ENCODE results near the gene NUDCD2.

The NUDCD2 gene

DNA sequence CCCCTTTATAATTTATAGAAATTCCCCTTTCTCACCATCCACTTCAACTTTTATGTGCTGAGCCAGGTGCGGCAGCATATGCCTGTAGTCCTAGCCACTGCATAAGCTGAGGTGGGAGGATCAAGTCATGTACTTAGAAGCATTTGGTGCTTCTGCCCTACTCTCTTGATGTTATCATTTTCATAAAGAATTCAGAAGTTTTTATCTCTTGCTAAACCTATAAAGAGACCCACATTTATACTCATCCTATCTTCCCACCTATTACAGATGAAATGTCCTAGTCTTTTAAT, 19.0 kb upstream of the NUDCD2 start:
- no peak overlapping the region for H3K4me3 ChIP-seq (ENCODE audit: low read length)
- no peak overlapping the region for H3K4me2 ChIP-seq (ENCODE audit: low read depth, low read length)
- H3K9me2 ChIP-seq (replicated peaks; ENCODE audit: insufficient read depth, low read length): no peaks in the 10 kb centered on the region
- DNase-seq: no peak
- no peak for TF ChIP-seq EZH2 (optimal IDR thresholded peaks at IDR 0.05; ENCODE audit: low read depth, low read length)
- TF ChIP-seq EZH2phosphoT487 (IDR thresholded peaks at IDR 0.05; ENCODE audit: low read length): no peak
- TF ChIP-seq CTCF (IDR thresholded peaks at IDR 0.05; ENCODE audit: low read length): no peak
- no peaks in the 10 kb centered on the region for H4K20me1 ChIP-seq (ENCODE audit: insufficient read depth, low read length)
- H3K36me3 ChIP-seq (replicated peaks; ENCODE audit: insufficient read depth, low read length): peaks cover 9% of the 10 kb centered on the region
- H3K27ac ChIP-seq (ENCODE audit: low read length): no peak overlapping the region
- H3K4me1 ChIP-seq (ENCODE audit: low read length): no peaks in the 10 kb centered on the region
- H3K79me2 ChIP-seq (ENCODE audit: low read length): no peaks in the 10 kb centered on the region
- no peak overlapping the region for H2AFZ ChIP-seq (ENCODE audit: low read length)
- H3K27me3 ChIP-seq (replicated peaks; ENCODE audit: insufficient read depth, low read length): no peaks in the 10 kb centered on the region
- H3K9me3 ChIP-seq (replicated peaks; ENCODE audit: insufficient read depth, low read length): no peaks in the 10 kb centered on the region
- H3F3A ChIP-seq (ENCODE audit: insufficient read depth, low read length): no peaks in the 10 kb centered on the region; the same call in 1 of the 2 replicates
- H3K9ac ChIP-seq (ENCODE audit: low read length): no peak overlapping the region

DNA sequence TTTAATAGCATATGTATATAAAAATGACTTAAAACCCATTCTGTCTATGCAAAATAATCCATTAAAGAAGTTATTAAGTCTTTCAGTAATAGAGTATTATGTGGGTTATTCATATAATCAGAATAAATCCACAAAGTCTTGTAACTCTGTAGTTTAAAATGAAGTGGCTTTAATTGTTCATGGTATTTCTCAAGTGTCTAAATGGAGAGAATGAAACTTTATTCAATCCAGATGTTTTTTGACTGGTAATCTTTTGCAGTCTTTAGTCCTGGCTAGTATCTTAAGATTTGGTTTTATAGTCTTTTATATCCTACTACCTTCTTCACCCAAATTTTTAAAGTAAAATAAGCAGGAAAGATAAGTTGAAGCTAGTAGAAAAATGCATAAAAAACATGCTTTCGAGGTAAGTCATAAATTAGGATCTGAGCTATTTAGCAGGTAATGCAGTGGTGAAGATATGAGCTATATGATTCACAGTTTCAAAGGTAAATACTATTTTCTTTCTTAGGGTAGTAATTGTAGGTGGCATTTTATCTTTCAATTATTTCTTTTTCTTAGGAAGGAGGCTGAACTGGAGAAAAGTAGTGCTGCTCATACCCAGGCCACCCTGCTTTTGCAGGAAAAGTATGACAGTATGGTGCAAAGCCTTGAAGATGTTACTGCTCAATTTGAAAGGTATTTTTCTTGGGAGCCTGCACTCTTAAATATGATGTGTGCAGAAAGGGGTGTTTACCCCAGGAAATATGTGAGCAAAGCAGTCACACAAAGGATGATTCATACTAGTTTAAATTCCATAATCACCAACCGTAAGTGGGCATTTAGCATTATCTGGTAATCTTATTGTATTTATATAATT, 18.5 kb upstream of the NUDCD2 start:
- Histone ChIP-seq H3F3A (ENCODE audit: insufficient read depth, low read length) (no peaks in the 10 kb centered on the region; the same call in none of the 2 replicates), H3K4me1 (ENCODE audit: low read length) (no peaks in the 10 kb centered on the region), H3K27ac (ENCODE audit: low read length) (no peak overlapping the region), H2AFZ (ENCODE audit: low read length) (no peak overlapping the region), H3K4me2 (ENCODE audit: low read depth, low read length) (no peak overlapping the region), H3K4me3 (ENCODE audit: low read length) (no peak overlapping the region), H3K9me2 (replicated peaks; ENCODE audit: insufficient read depth, low read length) (no peaks in the 10 kb centered on the region), H3K79me2 (ENCODE audit: low read length) (no peaks in the 10 kb centered on the region), H3K9me3 (replicated peaks; ENCODE audit: insufficient read depth, low read length) (no peaks in the 10 kb centered on the region), H3K36me3 (replicated peaks; ENCODE audit: insufficient read depth, low read length) (peaks cover 13% of the 10 kb centered on the region), H3K27me3 (replicated peaks; ENCODE audit: insufficient read depth, low read length) (no peaks in the 10 kb centered on the region), H3K9ac (ENCODE audit: low read length) (no peak overlapping the region), H4K20me1 (ENCODE audit: insufficient read depth, low read length) (no peaks in the 10 kb centered on the region)
- TF ChIP-seq EZH2phosphoT487 (IDR thresholded peaks at IDR 0.05; ENCODE audit: low read length): no peak
- no peak for TF ChIP-seq EZH2 (optimal IDR thresholded peaks at IDR 0.05; ENCODE audit: low read depth, low read length)
- TF ChIP-seq CTCF (IDR thresholded peaks at IDR 0.05; ENCODE audit: low read length): no peak
- no peak for DNase-seq

- no peak overlapping the region for H3K4me2 ChIP-seq (ENCODE audit: low read depth, low read length)
- no peak overlapping the region for H3K27ac ChIP-seq (ENCODE audit: low read length)
- H3K27me3 ChIP-seq (replicated peaks; ENCODE audit: insufficient read depth, low read length): no peaks in the 10 kb centered on the region
- H3F3A ChIP-seq (ENCODE audit: insufficient read depth, low read length): no peaks in the 10 kb centered on the region; the same call in 1 of the 2 replicates
- H4K20me1 ChIP-seq (ENCODE audit: insufficient read depth, low read length): no peaks in the 10 kb centered on the region
- H3K79me2 ChIP-seq (ENCODE audit: low read length): no peaks in the 10 kb centered on the region
- no peak overlapping the region for H2AFZ ChIP-seq (ENCODE audit: low read length)
- no peaks in the 10 kb centered on the region for H3K4me1 ChIP-seq (ENCODE audit: low read length)
- H3K9me2 ChIP-seq (replicated peaks; ENCODE audit: insufficient read depth, low read length): no peaks in the 10 kb centered on the region
- no peak for DNase-seq
- no peaks in the 10 kb centered on the region for H3K9me3 ChIP-seq (replicated peaks; ENCODE audit: insufficient read depth, low read length)
- no peak overlapping the region for H3K4me3 ChIP-seq (ENCODE audit: low read length)
- peaks cover 16% of the 10 kb centered on the region for H3K36me3 ChIP-seq (replicated peaks; ENCODE audit: insufficient read depth, low read length)
- no peak overlapping the region for H3K9ac ChIP-seq (ENCODE audit: low read length)
- TF ChIP-seq EZH2 (optimal IDR thresholded peaks at IDR 0.05; ENCODE audit: low read depth, low read length): no peak
- TF ChIP-seq EZH2phosphoT487 (IDR thresholded peaks at IDR 0.05; ENCODE audit: low read length): no peak
- no peak for TF ChIP-seq CTCF (IDR thresholded peaks at IDR 0.05; ENCODE audit: low read length)
Observed at GRCh38 chr5:163475411-163475810, 15.5 kb upstream of the NUDCD2 start.

Measured in MM.1S (cell line).